Stimulated activated CD4-positive, alpha-beta T cell treated with anti-CD3 and anti-CD28 coated beads, Interleukin-12 subunit alpha, Interleukin-12 subunit beta, amount 100 ng/mL, for 24 hours (primary cell): ENCODE data around the gene WNT3.
"Not testable (repeated sequence)": the region's sequence is repeated elsewhere in the genome, so short reads cannot be mapped to it uniquely, and the experiment has no call there.

Source experiments
- DNase-seq, 2 experiments: peaks; one replicate each; pipeline ENCODE4 v3.0.0-alpha.2; 2020; ENCODE audit warnings: low read depth in 2 of 2

WNT3 gene

GRCh38 chr17:46813920-46814319, 4.6 kb downstream of the WNT3 start:
- DNase-seq = no peak

- DNase-seq = no peak
Measured at GRCh38 chr17:46812624-46813318, 5.7 kb downstream of the WNT3 start.

- DNase-seq = no peak
Measured at GRCh38 chr17:46811978-46812583, 6.4 kb downstream of the WNT3 start.

- DNase-seq = no peak
Measured at GRCh38 chr17:46810837-46811236, 7.7 kb downstream of the WNT3 start.

GRCh38 chr17:46809110-46809571, 9.4 kb downstream of the WNT3 start:
- no peak for DNase-seq

GRCh38 chr17:46805771-46806170, 12.7 kb downstream of the WNT3 start:
- no peak for DNase-seq

GRCh38 chr17:46803544-46803943, 14.9 kb downstream of the WNT3 start:
- no peak for DNase-seq

- DNase-seq = no peak
Measured at GRCh38 chr17:46802800-46803199, 15.7 kb downstream of the WNT3 start.

GRCh38 chr17:46800573-46800972, 17.9 kb downstream of the WNT3 start:
- no peak for DNase-seq

GRCh38 chr17:46796956-46797530, 21.4 kb downstream of the WNT3 start:
- no peak for DNase-seq

- no peak for DNase-seq
Measured at GRCh38 chr17:46796524-46796923, 22.0 kb downstream of the WNT3 start.

- DNase-seq = no peak
Measured at GRCh38 chr17:46796084-46796483, 22.4 kb downstream of the WNT3 start.

GRCh38 chr17:46795379-46795952, 23.0 kb downstream of the WNT3 start:
- no peak for DNase-seq

- no peak for DNase-seq
Measured at GRCh38 chr17:46794318-46794717, 24.2 kb downstream of the WNT3 start.

GRCh38 chr17:46793541-46793940, 25.0 kb downstream of the WNT3 start:
- no peak for DNase-seq

GRCh38 chr17:46793023-46793422, 25.5 kb downstream of the WNT3 start:
- not testable (repeated sequence) for DNase-seq

GRCh38 chr17:46792071-46792470, 26.4 kb downstream of the WNT3 start:
- no peak for DNase-seq

GRCh38 chr17:46791531-46791930, 27.0 kb downstream of the WNT3 start:
- DNase-seq = no peak

GRCh38 chr17:46790216-46790615, 28.3 kb downstream of the WNT3 start:
- no peak for DNase-seq

GRCh38 chr17:46789610-46790009, 28.9 kb downstream of the WNT3 start:
- no peak for DNase-seq

- no peak for DNase-seq
Measured at GRCh38 chr17:46788796-46789195, 29.7 kb downstream of the WNT3 start.

- DNase-seq = no peak
Measured at GRCh38 chr17:46788300-46788699, 30.2 kb downstream of the WNT3 start.

GRCh38 chr17:46787478-46787877, 31.0 kb downstream of the WNT3 start:
- no peak for DNase-seq
